ENCODE data around the gene PIGA.
"Not testable (repeated sequence)": the region's sequence is repeated elsewhere in the genome, so short reads cannot be mapped to it uniquely, and the experiment has no call there.

The PIGA gene

GRCh38 chrX:15310117-15310516 lies 25.2 kb downstream of the PIGA start:
- no peaks in the 10 kb centered on the region for H3K36me3 ChIP-seq (replicated peaks)
- in situ Hi-C loops (cut with MboI; ENCODE audit: low sequenced_read_pairs), result no loop called here
- no peaks in the 10 kb centered on the region for H3K9me3 ChIP-seq
- no peak for DNase-seq (ENCODE audit: low spot score in 2 of 2)
- no peaks in the 10 kb centered on the region; the same call in 1 of the 2 replicates for H3K4me1 ChIP-seq
- H3K4me3 ChIP-seq, result no peak overlapping the region
- no peaks in the 10 kb centered on the region for H3K27me3 ChIP-seq (ENCODE audit: low read depth)

DNA sequence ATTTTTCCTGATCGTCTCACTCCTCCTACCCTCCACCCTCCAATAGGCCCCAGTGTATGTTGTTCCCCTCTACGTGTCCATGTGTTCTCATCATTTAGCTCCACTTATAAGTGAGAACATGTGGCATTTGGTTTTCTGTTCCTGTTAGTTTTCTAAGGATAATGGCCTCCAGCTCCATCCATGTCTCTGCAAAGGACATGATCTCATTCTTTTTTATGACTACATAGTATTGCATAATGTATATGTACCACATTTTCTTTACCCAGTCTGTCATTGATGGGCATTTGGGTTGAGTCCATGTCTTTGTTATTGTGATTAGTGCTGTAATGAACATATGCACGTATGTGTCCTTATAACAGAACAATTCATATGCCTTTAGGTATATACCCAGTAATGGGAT lies 29.4 kb downstream of the PIGA start:
- H3K27me3 ChIP-seq (ENCODE audit: low read depth); H3K4me3 ChIP-seq; H3K4me1 ChIP-seq; H3K36me3 ChIP-seq (replicated peaks); DNase-seq (ENCODE audit: low spot score in 2 of 2); H3K9me3 ChIP-seq; in situ Hi-C loops (cut with MboI; ENCODE audit: low sequenced_read_pairs): not testable (repeated sequence)

DNA sequence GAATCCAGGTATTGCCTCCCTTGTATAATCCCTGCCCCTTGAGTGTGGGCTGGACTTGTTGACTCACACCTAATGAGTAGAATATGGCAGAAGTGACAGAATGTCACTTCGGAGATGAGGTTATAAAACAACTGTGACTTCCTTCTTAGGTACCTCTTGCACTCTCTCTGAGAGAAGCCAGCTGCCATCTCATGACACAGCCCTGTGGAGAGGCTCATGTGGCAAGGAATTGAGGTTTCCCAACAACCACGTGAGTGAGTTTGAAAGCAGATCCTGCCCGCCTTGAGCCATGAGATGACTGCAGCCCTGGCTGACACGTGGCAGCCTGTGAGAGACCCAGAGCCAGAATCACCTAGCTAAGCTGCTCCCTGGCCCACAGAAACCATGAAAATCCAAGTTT lies 33.4 kb downstream of the PIGA start:
- Histone ChIP-seq H3K4me3 (no peak overlapping the region), H3K27me3 (ENCODE audit: low read depth) (no peaks in the 10 kb centered on the region; the same call in 1 of the 2 replicates), H3K4me1 (no peaks in the 10 kb centered on the region), H3K9me3 (no peaks in the 10 kb centered on the region), H3K36me3 (replicated peaks) (no peaks in the 10 kb centered on the region)
- in situ Hi-C loops (cut with MboI; ENCODE audit: low sequenced_read_pairs), result no loop called here
- no peak for DNase-seq (ENCODE audit: low spot score in 2 of 2)

DNA sequence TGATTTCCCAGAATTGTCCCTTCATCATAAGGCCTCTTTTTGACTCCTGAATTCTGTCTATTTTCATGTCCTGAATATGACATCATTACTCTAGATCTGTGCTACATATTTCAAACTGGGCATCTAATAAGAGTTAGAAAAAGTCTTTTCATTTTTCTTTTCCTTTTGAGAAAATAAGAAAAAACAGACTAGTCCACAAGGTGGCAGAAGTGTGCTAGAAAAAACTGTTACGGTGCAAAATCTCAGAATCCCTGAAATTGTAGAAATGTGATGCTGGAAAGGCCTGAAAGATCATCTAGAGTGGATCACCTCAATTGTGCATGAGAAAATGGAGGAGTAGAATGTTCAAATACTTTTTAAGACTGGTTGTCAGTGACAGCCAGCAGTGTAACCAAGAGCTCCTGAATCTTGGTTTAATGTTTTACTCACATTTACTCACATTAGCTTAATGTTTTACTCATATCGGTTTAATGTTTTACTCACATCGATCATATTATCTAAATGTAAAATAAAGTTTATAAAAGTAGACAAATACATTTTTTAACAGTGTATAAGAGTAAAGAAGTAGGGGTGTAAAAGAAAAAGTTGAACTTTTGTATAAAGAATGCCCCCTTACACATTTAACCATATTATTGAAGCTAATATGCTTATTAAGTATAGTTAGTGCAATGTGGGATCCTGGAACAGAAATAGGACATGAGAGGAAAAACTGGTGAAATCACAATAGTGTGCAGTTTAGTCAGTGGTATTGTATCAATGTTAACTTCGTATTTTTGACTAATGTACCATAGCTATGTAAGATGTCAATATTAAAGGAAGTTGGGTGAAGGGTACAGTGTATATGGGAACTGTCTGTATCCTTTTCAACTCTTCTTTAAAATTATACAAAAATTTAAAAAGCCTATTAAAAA lies 35.1 kb downstream of the PIGA start:
- DNase-seq (ENCODE audit: low spot score in 2 of 2), result peak in 1 of 2 experiments; percentile 19
- in situ Hi-C loops (cut with MboI; ENCODE audit: low sequenced_read_pairs), result no loop called here
- no peaks in the 10 kb centered on the region for H3K9me3 ChIP-seq
- no peak overlapping the region for H3K4me3 ChIP-seq
- no peaks in the 10 kb centered on the region for H3K36me3 ChIP-seq (replicated peaks)
- H3K4me1 ChIP-seq, result no peaks in the 10 kb centered on the region
- H3K27me3 ChIP-seq (ENCODE audit: low read depth), result no peaks in the 10 kb centered on the region; the same call in 1 of the 2 replicates

GRCh38 chrX:15298780-15299179 lies 36.5 kb downstream of the PIGA start:
- Histone ChIP-seq H3K9me3 (no peaks in the 10 kb centered on the region), H3K4me1 (no peaks in the 10 kb centered on the region), H3K27me3 (ENCODE audit: low read depth) (no peaks in the 10 kb centered on the region; the same call in 1 of the 2 replicates), H3K4me3 (no peak overlapping the region), H3K36me3 (replicated peaks) (no peaks in the 10 kb centered on the region)
- in situ Hi-C loops (cut with MboI; ENCODE audit: low sequenced_read_pairs), result no loop called here
- no peak for DNase-seq (ENCODE audit: low spot score in 2 of 2)

- Histone ChIP-seq H3K9me3 (no peaks in the 10 kb centered on the region), H3K27me3 (ENCODE audit: low read depth) (no peaks in the 10 kb centered on the region; the same call in 1 of the 2 replicates), H3K4me3 (no peak overlapping the region), H3K36me3 (replicated peaks) (no peaks in the 10 kb centered on the region), H3K4me1 (no peaks in the 10 kb centered on the region)
- no peak for DNase-seq (ENCODE audit: low spot score in 2 of 2)
- in situ Hi-C loops (cut with MboI; ENCODE audit: low sequenced_read_pairs), result no loop called here
Measured at GRCh38 chrX:15298201-15298600, 37.1 kb downstream of the PIGA start.

DNA sequence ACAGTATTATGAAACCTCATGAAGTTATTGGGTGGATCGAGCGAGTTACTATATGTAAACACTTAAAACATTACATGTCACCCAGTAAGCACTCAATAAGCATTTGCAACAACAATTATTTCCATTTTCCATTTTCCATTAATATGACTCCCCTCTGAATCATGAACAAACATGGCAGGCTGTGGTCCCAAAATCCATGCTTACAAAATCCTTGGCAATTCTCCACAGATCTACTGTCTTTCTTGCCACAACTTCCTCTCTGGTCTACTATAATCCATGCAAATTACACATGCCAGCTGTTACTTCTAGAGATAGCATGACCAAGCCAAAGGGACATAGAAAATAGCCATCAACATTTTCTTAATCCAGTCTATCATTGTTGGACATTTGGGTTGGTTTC lies 41.9 kb downstream of the PIGA start:
- in situ Hi-C loops (cut with MboI; ENCODE audit: low sequenced_read_pairs), result no loop called here
- Histone ChIP-seq H3K4me1 (no peaks in the 10 kb centered on the region), H3K9me3 (no peaks in the 10 kb centered on the region), H3K27me3 (ENCODE audit: low read depth) (no peaks in the 10 kb centered on the region), H3K4me3 (no peak overlapping the region), H3K36me3 (replicated peaks) (no peaks in the 10 kb centered on the region)
- DNase-seq (ENCODE audit: low spot score in 2 of 2), result no peak

- in situ Hi-C loops (cut with MboI; ENCODE audit: low sequenced_read_pairs), result no loop called here
- DNase-seq (ENCODE audit: low spot score in 2 of 2), result no peak
Measured at GRCh38 chrX:15292861-15293260, 42.5 kb downstream of the PIGA start.

DNA sequence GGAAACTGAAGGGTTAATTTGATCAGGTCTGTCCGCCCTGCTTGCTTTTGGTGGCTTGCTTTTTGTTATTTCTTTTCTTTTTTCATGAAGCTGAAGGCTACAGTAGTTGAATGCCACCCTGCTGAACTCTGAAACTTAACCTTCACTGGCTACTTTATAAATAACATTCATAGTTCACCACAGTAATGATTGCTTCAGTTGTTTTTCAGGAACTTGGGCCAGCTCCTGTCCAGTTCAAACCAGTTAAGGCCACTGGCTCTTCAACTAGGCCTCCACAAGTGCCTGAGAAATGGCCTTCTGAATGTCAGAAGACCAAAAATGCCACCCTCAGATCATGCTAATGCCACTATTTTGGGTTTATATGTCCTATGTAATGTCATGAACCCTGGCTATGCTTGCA lies 57.7 kb downstream of the PIGA start:
- no peak for DNase-seq (ENCODE audit: low spot score in 2 of 2)
- H3K9me3 ChIP-seq, result no peaks in the 10 kb centered on the region
- no peaks in the 10 kb centered on the region for H3K4me1 ChIP-seq
- peaks cover 10% of the 10 kb centered on the region; the same call in 1 of the 2 replicates for H3K27me3 ChIP-seq (ENCODE audit: low read depth)
- in situ Hi-C loops (cut with MboI; ENCODE audit: low sequenced_read_pairs), result no loop called here
- no peak overlapping the region for H3K4me3 ChIP-seq
- H3K36me3 ChIP-seq (replicated peaks), result no peaks in the 10 kb centered on the region

More at GRCh38 chrX:15292861-15293260, 42.5 kb downstream of the PIGA start:
- Histone ChIP-seq H3K4me1 (no peaks in the 10 kb centered on the region), H3K4me3 (no peak overlapping the region), H3K27me3 (ENCODE audit: low read depth) (no peaks in the 10 kb centered on the region), H3K9me3 (no peaks in the 10 kb centered on the region), H3K36me3 (replicated peaks) (no peaks in the 10 kb centered on the region)

GRCh38 chrX:15274946-15275345 lies 60.4 kb downstream of the PIGA start:
- DNase-seq (ENCODE audit: low spot score in 2 of 2), result no peak
- Histone ChIP-seq H3K9me3 (no peaks in the 10 kb centered on the region), H3K36me3 (replicated peaks) (no peaks in the 10 kb centered on the region), H3K4me3 (no peak overlapping the region), H3K27me3 (ENCODE audit: low read depth) (peaks cover 10% of the 10 kb centered on the region; the same call in 1 of the 2 replicates), H3K4me1 (no peaks in the 10 kb centered on the region)
- in situ Hi-C loops (cut with MboI; ENCODE audit: low sequenced_read_pairs), result no loop called here

DNA sequence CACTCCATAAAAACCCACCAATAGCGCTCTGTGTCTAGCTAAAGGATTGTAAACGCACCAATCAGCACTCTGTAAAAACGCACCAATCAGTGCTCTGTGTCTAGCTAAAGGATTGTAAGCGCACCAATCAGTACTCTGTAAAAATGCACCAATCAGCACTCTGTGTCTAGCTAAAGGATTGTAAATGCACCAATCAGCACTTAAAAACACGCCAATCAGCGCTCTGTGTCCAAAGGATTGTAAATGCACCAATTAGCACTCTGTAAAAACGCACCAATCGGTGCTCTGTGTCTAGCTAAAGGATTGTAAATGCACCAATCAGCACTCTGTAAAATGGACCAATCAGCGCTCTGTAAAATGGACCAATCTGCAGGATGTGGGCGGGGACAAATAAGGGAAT lies 62.0 kb downstream of the PIGA start:
- H3K9me3 ChIP-seq; DNase-seq (ENCODE audit: low spot score in 2 of 2); H3K4me1 ChIP-seq; H3K36me3 ChIP-seq (replicated peaks); in situ Hi-C loops (cut with MboI; ENCODE audit: low sequenced_read_pairs); H3K4me3 ChIP-seq: not testable (repeated sequence)
- H3K27me3 ChIP-seq (ENCODE audit: low read depth), result peaks cover 10% of the 10 kb centered on the region; the same call in 1 of the 2 replicates

- Histone ChIP-seq H3K27me3 (ENCODE audit: low read depth) (peaks cover 10% of the 10 kb centered on the region; the same call in 1 of the 2 replicates), H3K36me3 (replicated peaks) (no peaks in the 10 kb centered on the region), H3K4me1 (no peaks in the 10 kb centered on the region), H3K4me3 (no peak overlapping the region), H3K9me3 (no peaks in the 10 kb centered on the region)
- DNase-seq (ENCODE audit: low spot score in 2 of 2), result no peak
- in situ Hi-C loops (cut with MboI; ENCODE audit: low sequenced_read_pairs), result no loop called here
Measured at GRCh38 chrX:15271757-15272156, 63.6 kb downstream of the PIGA start.

DNA sequence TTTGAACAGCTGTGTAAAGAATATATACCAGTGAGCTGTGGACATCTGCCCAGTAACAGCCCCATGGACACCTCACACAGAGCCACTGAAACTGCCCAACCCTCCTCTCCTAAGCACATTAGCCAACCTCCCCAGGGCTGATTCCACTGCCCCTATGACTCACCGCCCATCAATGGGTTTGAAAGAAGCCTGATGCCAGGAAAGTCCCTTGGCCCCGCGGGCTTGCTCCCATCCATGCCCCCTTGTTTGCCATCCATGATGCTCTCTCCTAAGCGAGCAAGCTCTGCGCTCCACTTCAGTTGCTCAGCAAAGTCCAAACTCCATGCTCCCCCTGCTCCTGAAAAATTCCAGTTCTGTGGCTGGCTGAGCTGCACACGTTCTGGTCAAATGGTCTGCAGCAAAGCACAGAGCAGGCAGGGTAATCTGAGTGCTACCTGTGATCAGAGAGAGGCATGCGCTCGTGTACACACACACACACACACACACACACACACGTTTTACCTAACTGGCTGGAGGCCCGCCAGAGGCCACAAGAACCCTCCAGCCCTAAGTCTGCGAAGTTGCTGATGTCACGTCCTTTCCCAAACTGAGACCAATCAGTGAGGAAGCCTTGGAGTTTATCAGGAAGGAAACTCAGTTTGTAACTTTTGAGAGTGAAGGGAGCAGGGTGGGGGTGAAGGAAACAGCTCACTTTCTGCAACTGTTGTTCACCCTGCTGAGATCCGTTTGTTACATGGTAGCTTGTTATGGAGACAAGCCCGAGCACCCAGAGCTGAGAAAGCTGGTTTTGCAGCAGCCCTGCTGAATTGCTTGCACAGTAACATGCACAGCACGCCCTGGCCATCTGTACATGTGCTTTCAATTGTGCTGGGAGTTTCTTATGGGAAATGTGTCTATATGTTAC lies 65.5 kb downstream of the PIGA start, which contains the start of gene ASB9:
ASB9 (minus strand) TSS at position 466 of the 904 bp plus-strand sequence; CDS start at position 257, 209 bp downstream.
- no peaks in the 10 kb centered on the region for H3K4me1 ChIP-seq
- no peak within 1 kb of the TSS for H3K4me3 ChIP-seq
- peaks cover 3% of the 10 kb centered on the region; the same call in 1 of the 2 replicates for H3K27me3 ChIP-seq (ENCODE audit: low read depth)
- H3K36me3 ChIP-seq (replicated peaks), result no peaks in the 10 kb centered on the region
- no peaks in the 10 kb centered on the region for H3K9me3 ChIP-seq
- in situ Hi-C loops (cut with MboI; ENCODE audit: low sequenced_read_pairs), result no loop called here
- DNase-seq (ENCODE audit: low spot score in 2 of 2), result no peak
